Stimulated activated CD4-positive, alpha-beta T cell treated with anti-CD3 and anti-CD28 coated beads, Interleukin-1b, Interleukin-23, amount 100 ng/mL, for 48 hours (primary cell): Measurements from ENCODE around the gene MAJIN.
"Not testable (repeated sequence)": the region's sequence is repeated elsewhere in the genome, so short reads cannot be mapped to it uniquely, and the experiment has no call there.

ENCODE experiments used
- DNase-seq: peaks from one replicate; pipeline ENCODE4 v3.0.0-alpha.2; 2020

The MAJIN gene

GRCh38 chr11:64971421-64972233, at the start of gene MAJIN:
MAJIN (minus strand) TSS chr11:64972108; CDS start chr11:64959405, 12,703 bp downstream.
- peak; percentile 92 for DNase-seq

- DNase-seq = no peak
Measured at GRCh38 chr11:65021509-65021908, 49.6 kb upstream of the MAJIN start.

DNA sequence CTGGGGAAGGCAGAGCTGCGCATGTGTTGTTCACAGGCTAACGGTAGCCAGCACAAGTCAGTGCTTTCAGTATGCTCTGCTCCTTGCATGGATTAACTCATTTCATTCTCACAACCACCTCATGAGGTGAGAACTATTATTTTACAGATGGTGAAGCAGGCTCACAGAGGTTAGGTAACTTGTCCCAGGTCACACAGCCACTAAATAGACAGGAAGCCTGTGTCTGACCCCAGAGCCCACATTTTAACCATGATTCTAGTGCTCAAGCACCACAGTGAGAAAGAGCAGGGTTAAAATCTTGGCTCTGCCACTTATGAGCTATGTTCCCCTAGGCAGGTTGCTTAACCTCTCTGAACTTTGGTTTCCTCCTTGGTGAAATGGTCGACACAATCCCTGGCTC, 49.1 kb upstream of the MAJIN start:
- DNase-seq = no peak

- no peak for DNase-seq
Measured at GRCh38 chr11:65019824-65020223, 47.9 kb upstream of the MAJIN start.

- no peak for DNase-seq
Measured at GRCh38 chr11:65017937-65018336, 46.0 kb upstream of the MAJIN start.

GRCh38 chr11:65016705-65017104, 44.8 kb upstream of the MAJIN start:
- no peak for DNase-seq

DNA sequence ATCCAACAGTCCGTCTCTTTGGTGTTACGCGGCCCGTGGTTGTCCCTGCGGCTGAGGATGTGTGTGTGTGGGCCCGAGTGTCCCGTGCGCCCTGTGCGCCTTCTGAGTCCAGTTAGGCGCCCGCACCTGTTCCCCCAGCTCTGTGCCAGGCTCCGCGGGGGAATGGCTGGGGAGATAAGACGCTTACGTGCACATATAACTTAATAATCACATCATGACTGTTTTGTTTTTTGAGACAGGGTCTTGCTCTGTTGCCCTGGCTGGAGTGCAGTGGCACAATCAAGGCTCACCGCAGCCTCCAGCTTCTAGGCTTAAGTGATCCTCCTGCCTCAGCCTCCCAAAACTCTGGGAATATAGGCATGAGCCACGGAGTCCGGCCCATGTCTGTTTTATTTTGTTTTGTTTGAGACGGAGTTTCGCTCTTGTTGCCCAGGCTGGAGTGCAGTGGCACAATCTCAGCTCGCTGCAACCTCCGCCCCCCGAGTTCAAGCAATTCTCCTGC, 42.9 kb upstream of the MAJIN start:
- DNase-seq = no peak

DNA sequence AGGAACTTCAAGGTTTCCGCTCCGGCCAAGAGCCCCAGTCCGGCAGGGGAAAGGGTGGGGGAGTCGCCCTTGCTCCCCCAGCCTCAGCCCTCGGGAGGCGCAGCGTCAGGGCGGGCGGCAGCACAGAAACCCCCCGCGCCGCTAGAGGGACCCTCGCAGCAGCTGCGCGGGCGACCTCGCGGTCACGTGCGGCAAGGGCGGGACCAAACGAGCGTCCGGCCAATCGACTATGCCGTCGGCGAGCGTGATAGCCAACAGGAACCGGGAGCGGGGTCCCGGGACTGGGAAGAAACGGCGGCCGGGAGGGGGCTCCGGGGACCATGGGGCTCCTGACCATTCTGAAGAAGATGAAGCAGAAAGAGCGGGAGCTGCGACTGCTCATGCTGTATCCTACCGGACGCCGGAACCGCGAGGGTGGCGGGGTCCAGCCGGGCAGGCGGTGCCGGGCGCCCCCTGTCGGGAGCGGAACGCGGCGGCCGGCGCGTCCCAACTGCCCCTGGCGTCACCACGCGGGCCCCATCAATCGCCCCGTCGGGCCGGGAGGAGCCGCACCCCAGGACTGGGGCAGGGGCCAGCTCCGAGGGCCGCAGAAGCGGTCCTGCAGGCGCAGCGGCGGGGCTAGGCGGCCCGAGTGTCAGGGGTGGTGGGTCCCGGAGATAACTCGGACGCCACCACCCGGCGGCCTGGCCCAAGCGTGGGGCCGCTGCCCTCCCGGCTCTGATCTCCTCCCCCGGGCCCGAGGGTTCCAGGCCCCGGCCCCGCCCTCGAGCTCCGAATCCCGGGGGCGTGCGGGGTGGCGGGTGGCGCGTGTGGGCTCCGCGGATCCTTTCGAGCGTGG, 42.2 kb upstream of the MAJIN start, which contains the start of gene ARL2:
Gene ARL2, plus strand, starts transcription at position 273 of the 838 bp plus-strand sequence. Its CDS starts 48 bp downstream, at position 321.
- peak; percentile 86 for DNase-seq

DNA sequence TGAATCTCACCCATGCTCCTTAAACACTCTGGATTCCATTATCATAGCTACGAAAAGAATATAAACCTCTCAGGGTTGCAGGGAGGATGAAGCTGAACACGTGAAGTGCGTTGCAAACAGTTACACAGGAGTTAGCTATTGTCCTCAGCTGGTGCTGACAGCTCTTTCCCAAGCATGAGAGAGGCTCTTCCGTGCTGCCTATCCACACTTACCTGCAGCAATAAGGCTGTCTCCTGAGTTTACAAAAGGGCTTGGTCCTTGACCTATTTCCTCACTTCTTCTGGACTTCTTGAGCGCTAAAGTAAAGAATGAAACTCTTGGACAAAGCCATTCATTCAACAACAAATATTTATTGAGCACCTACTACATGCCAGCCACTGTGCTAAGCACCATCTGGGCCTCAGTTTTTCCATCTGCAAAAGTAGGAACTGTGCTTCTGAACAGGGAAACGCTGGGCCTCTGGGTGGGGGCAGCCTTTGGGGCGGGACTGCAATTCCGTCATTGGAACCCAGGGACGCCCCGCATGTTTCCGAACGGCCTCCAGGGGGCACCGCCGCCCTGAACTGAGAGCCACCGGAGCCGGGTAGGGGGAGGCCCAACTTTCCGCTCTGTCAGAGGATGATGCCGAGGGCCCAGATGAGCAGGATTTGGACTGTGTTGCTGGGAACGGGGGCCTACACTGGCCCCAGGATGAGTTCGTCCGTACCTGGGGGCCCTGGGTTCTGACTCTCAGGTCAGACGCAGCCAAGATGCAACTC, 41.4 kb upstream of the MAJIN start:
- DNase-seq = peak; percentile 92

DNA sequence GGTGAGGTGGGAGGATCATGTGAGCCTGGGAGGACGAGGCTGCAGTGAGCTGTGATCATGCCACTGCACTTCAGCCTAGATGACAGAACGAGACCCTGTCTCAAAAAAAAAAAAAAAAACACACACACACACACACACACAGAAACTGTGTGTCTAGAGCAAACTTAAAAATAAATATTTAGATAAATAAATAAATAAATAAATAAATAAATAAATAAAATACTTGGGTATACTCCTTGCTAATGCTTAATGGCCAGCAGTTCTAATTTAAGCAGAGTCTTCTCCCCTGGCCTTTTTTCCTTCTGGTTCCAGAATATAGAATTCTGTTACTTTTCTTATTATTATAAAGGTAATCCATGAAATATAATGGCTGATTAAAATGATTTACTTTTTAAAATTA, 37.0 kb upstream of the MAJIN start:
- no peak for DNase-seq

DNA sequence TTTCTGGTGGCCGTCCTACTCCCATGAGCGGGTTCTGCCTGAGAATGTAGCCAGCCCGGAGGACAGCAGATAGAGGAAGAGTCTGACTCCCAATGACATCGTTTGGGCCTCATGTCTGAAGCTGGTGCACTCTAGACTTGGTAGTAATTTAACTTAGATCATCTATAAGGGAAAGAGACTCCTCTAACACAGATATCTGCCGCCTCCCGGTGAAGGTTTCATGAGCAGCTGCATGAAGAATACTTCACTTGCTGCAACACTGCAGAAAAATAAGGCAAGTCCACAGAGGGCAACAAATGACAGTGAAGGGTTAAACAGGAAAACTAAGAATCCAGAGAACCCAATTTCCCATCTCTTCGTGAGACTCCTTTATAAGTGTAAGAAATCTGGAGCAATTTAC, 36.1 kb upstream of the MAJIN start:
- no peak for DNase-seq

DNA sequence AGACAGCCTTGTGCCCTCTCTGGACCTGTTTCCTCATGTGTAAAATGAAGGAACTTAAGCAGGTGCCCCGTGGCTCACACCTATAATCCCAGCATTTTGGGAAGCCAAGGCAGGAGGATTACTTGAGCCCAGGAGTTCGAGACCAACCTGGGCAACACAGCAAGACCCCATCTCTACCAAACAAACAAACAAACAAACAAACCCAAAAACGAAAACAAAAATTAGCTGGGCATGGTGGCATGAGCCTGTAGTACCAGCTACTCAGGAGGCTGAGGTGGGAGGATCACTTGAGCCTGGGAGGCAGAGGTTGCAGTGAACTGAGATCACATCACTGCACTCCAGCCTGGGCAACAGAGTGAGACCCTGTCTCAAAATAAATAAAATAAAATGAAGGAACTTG, 32.1 kb upstream of the MAJIN start:
- not testable (repeated sequence) for DNase-seq

DNA sequence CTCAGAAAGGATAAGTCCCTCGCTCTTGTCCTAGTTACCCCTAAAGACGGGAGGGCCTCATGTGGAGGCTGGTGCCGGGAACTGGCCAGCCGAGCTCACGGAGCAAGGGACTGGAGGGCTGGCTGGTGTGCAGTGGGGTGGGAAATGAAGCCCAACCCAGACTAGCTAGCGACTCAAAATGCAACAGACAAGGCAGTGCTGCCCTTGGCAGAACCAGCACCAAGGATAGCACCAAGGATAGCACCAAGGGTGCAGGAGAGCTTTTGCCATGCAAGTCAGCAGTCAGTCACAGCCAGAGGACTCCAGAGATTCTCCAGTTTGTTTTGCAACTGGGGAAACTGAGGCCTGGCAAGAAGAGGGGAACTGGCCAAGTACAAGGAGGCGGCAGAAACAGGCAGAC, 31.4 kb upstream of the MAJIN start:
- no peak for DNase-seq

DNA sequence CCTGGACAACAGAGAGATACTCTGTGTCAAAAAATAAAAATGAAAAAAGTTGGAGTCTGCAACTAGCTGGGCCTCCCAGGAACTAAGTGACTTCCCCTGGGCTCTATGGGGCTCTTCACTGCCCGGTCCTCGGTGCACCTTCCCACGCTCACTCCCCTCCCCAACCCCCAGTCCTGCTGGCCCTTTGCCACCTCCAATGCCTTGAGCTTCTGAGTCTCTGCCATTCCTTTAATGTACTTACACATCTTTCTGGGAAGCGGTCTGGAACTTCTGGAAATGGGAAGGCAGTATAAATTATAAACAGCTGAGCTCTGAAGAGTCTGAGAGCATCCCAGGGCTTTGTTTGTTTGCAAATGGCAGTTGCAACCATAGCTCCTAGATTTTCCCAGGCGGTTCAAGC, 30.8 kb upstream of the MAJIN start:
- DNase-seq = no peak

DNA sequence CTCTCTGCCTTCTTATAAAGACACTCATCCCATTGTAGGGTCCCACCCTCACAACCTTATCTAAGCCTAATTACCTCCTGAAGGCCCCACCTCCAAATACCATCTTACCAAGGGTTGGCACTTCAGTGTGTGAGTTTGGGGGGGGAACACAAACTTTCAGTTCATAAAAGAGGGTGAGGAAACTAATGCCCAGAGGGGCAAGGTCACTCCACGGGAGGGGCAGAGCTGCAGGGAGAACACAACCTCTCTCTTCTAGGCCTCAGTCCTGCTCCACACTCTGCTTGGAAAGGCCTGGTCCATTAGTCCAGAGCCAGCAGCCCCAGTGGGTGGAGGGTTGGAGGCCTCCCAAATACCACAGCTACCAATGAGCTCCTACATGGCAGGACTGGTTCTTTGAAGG, 27.6 kb upstream of the MAJIN start:
- DNase-seq = no peak

DNA sequence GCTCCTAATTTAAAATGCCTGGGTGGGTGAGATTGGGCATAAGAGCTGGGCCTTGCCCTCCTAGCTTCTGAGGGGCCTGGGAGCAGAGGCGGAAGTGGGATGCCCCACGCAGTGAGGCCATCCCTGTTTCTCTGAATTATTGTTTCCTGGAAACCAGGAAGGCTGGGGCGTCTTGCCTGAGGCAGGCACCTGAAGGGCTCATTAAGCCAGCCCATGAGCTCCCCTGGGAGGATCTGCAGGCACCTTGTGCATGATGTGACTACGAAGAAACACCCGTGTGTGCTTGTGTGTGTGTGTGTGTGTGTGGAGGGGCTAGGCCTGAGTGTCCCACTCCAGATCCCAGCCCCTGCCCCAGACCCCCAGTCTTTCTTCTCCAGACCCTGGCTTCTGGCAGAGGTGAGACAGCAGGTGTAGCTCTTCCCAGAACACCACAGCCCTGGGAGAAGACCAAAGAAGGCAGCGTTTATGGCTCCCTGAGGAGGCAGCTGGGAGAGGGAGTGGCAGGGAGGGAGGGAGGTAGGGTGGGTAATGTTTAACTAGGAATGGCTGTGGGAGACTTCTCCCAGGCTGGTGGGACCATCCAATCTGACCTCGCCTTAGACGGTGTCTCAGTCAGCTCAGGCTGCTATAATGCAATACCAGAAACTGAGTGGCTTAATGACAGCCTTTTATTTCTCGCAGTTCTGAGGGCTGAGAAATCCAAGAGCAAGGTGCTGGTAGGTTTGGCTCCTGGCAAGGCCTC, 27.0 kb upstream of the MAJIN start:
- no peak for DNase-seq

DNA sequence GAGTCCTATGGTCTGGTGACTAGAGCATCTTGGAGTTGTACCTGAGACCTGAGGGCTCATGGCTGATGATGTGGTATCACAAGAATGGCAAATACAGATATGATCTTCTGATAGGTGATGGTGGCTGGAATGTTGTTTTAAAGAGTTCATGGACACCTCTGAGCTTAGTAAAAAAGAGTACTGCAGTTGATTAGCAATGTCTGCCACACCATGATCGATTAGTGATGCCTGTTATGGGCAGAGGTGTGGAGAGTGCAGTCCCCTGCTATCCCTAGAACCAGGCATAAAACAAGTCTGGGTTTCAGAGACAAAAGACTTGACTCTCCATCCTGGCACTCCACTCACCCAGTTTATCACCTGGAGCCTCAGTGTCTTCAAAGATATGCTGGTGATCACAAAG, 26.2 kb upstream of the MAJIN start:
- no peak for DNase-seq

GRCh38 chr11:64996710-64997380, 24.9 kb upstream of the MAJIN start, which contains the start of gene BATF2:
BATF2 (minus strand) TSS chr11:64996971; CDS start chr11:64996914, 57 bp downstream.
- DNase-seq = no peak

DNA sequence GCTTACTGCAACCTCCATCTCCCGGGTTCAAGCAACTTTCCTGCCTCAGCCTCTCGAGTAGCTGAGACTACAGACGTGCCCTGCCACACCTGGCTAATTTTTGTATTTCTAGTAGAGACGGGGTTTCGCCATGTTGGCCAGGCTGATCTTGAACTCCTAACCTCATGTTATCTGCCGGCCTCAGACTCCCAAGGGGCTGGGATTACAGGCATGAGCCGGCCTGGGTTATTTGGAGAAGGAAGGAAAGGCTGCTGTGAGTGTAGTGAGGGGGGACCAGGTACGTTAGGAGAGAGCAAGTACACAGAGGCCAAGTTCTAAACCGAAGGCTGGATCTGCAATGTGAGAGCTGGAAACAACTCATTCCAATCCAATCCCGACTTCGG, 24.4 kb upstream of the MAJIN start:
- no peak for DNase-seq

DNA sequence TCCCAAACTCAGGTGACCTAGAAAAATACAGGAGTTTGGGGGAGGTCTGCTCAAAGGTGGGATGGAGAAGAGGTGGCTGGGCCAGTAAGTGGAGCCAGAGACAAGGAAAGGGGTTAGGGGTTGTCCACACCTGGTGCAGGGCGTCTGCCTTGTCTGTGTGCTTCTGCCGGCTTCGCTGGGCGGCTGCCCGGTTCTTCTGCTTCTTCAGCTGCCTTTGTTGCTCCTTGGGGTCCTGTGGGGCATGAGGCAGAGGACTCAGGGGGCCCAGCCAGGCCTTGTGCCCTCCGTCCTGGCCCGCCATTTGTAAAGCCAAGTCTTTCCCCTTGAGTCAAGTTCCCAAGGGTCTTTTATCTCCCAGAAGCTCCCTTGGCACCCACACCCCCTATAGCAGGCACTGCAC, 22.4 kb upstream of the MAJIN start:
- DNase-seq = no peak

GRCh38 chr11:64990222-64990923, 18.5 kb upstream of the MAJIN start:
- no peak for DNase-seq
